Stimulated activated CD8-positive, alpha-beta memory T cell treated with anti-CD3 and anti-CD28 coated beads, Interleukin-7, amount 100 ng/mL, for 48 hours (primary cell): Measurements from ENCODE around the gene TTC36.
"Not testable (repeated sequence)": the region's sequence is repeated elsewhere in the genome, so short reads cannot be mapped to it uniquely, and the experiment has no call there.

Source experiments
- DNase-seq, 2 donors: peaks; one replicate each; pipeline ENCODE4 v3.0.0-alpha.2; 2020; ENCODE audit warnings: low read depth in 1 of 2; ENCODE audit errors: extremely low read depth in 1 of 2

Gene TTC36

GRCh38 chr11:118527109-118527508 lies at the start of gene TTC36:
TTC36 (plus strand) TSS chr11:118527474; CDS start chr11:118527495, 21 bp downstream.
- DNase-seq, result no peak

- DNase-seq, result not testable (repeated sequence)
These were observed 46.0 kb upstream of the TTC36 start for GRCh38 chr11:118481238-118481637.

GRCh38 chr11:118484405-118484804 lies 42.9 kb upstream of the TTC36 start:
- no peak for DNase-seq

GRCh38 chr11:118485273-118485672 lies 42.0 kb upstream of the TTC36 start:
- no peak for DNase-seq

GRCh38 chr11:118488480-118489109 lies 38.7 kb upstream of the TTC36 start:
- peak; percentile 28 to 40 for DNase-seq

- DNase-seq, result no peak
These were observed 36.2 kb upstream of the TTC36 start for GRCh38 chr11:118491041-118491440.

- no peak for DNase-seq
These were observed 29.4 kb upstream of the TTC36 start for GRCh38 chr11:118497831-118498230.

GRCh38 chr11:118503216-118503615 lies 24.1 kb upstream of the TTC36 start:
- no peak for DNase-seq

- DNase-seq, result no peak
These were observed 15.7 kb upstream of the TTC36 start for GRCh38 chr11:118511601-118512000.

GRCh38 chr11:118514103-118514502 lies 13.2 kb upstream of the TTC36 start:
- DNase-seq, result no peak

- no peak for DNase-seq
These were observed 7.7 kb upstream of the TTC36 start for GRCh38 chr11:118519549-118519948.

- DNase-seq, result no peak
These were observed 5.4 kb upstream of the TTC36 start for GRCh38 chr11:118521892-118522311.

- no peak for DNase-seq
These were observed 4.7 kb upstream of the TTC36 start for GRCh38 chr11:118522571-118523072.

GRCh38 chr11:118524356-118524755 lies 2.9 kb upstream of the TTC36 start:
- DNase-seq, result no peak

GRCh38 chr11:118524757-118525470 lies 2.4 kb upstream of the TTC36 start:
- DNase-seq, result no peak

- no peak for DNase-seq
These were observed 586 bp upstream of the TTC36 start for GRCh38 chr11:118526688-118527087.

- no peak for DNase-seq
These were observed 1.2 kb downstream of the TTC36 start for GRCh38 chr11:118528511-118528910.

GRCh38 chr11:118529584-118530175 lies 2.4 kb downstream of the TTC36 start:
- no peak for DNase-seq

GRCh38 chr11:118530180-118530682 lies 3.0 kb downstream of the TTC36 start:
- DNase-seq, result no peak

GRCh38 chr11:118530683-118531596 lies 3.7 kb downstream of the TTC36 start, which contains the start of gene TMEM25:
TMEM25 (plus strand) TSS chr11:118531192; CDS start chr11:118531802, 610 bp downstream.
- DNase-seq, result peak; percentile 51 to 56
